NB4 (cell line): ENCODE data around the gene RAD51C.

ENCODE experiments used
- CTCF ChIP-seq: IDR thresholded peaks from one replicate; pipeline ENCODE4 v1.5.1; 2012; ENCODE audit warnings: low read depth, low read length
- MAX ChIP-seq: IDR thresholded peaks from 2 replicates; pipeline ENCODE4 v1.6.1; 2011; ENCODE audit warnings: low read depth, low read length
- POLR2A ChIP-seq: IDR thresholded peaks from 2 replicates; pipeline ENCODE4 v1.6.1; 2011; ENCODE audit warnings: mild to moderate bottlenecking; ENCODE audit not compliant: insufficient read length; ENCODE audit errors: extremely low read depth

GRCh38 chr17:58686980-58687379 lies 5.4 kb upstream of the RAD51C start:
- no peak for TF ChIP-seq CTCF
- no peak for TF ChIP-seq POLR2A
- no peak for TF ChIP-seq MAX
